Measurements from ENCODE around the gene CUEDC1.

Gene CUEDC1

DNA sequence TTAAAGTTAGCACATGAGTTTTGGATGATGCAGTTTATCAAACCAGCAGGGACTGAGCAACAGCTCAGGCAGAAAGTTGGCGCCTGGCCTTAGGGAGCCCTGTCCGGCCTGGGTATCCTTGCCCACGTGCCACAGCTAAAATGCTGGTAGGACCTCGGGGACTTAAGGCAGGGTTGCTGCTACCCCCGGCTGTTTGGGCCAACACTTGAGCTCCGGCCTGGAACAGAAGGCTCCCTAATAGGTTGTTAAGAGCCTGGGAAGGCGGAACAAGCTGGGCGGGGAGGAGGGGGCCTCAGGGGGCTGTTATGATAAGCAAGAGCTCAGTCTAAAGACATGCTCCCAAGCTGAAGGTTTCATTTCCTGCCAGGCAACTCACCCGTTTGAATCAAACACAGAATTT, 39.7 kb downstream of the CUEDC1 start:
- DNase-seq (ENCODE audit: low read depth in 2 of 2): no peak

- no peak for DNase-seq (ENCODE audit: low read depth in 2 of 2)
Measured at GRCh38 chr17:57914273-57915142, 40.7 kb downstream of the CUEDC1 start.

DNA sequence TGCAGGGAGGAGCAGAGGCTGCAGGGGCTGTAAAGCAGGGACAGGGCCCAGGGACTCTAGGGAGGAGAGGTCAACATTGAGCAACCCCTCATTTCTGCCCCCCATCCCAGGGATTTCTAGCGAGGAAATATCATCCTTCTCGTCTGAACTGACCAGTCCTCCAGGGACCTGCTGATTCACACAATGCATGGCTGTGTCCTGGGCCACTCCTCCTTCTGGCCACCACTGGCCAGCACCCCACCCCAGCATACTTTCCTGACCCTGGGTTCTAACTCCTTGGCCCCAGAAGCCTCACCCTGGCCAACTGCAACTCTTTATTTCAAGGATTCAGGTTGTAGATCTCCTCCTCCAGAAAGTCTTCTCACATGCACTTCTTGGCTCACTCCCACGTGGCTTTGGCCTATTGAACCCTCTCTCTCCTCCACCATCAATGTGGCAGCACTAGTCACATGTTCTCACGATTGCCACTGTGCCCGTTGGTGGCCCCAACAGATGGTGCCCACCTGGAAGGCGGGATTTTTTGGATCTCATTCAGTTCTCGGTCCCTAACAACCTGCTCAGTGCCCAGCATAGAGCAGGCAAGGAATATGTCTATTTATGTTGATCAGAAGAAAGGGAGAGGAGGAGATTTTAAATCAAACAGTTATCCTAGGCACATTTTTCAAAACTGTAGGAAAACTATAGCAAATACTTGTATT, 41.5 kb downstream of the CUEDC1 start:
- DNase-seq (ENCODE audit: low read depth in 2 of 2): no peak

- no peak for DNase-seq (ENCODE audit: low read depth in 2 of 2)
Measured at GRCh38 chr17:57911834-57912673, 43.2 kb downstream of the CUEDC1 start.

DNA sequence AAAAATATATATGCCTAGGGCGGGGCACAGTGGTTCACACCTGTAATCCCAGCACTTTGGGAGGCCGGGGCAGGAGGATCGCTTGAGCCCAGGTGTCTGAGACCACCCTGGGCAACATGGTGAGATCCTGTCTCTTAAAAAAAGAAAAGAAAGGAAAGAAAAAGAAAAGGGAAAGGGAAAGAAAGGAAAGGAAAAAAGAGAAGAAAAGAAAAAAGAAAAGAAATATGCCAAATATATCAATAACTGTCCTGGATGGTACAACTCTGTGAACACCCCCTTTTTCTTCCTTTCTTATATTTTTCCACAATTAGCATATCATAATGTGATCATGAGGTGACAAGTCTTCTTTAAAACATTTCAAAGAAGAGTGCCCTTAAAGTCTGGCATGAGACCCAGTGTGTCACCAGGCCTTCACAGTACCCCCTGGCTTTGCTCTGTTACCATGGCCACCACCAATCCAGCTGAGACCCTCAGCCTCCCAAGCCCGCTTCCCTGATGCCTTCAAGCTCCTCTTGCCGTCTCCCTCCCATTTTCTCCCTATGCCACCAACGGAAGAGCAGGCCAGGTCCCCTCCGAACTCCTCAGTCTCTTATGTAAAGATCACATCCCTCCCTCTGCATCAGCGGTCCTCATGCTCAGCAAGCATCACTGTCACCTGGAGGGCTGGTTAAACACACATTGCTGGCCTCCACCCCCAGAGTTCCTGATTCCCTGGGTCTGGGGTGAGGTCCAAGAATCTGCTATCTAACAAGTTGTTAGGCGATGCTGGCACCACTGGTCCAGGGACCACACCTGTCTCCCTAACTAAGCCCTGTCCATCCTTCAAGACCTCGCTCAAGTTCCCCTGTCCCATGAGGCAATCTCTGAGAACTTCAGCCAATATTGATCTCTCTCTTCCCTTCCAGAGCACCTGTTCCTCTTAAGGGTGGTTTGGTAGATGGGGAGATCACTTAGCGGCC, 44.5 kb downstream of the CUEDC1 start:
- DNase-seq (ENCODE audit: low read depth in 2 of 2): no peak

- DNase-seq (ENCODE audit: low read depth in 2 of 2): no peak
Measured at GRCh38 chr17:57909551-57909950, 45.7 kb downstream of the CUEDC1 start.

DNA sequence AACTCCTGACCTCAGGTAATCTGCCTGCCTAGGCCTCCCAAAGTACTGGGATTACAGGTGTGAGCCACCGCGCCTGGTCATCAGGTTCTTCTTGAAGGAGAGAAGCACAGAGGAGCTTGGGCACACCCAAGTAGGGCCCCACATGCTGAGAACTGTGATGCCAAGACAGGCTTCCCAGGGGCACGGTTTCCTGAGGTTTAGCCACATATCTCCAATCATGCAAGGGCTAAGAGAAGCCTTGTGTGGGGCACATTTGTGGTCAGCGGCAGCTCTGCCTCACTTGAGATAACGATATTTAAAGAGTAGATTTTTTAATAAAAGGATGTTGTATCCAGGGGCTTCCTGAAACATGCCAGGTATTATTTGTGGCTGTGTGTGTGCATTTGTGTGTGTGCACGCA, 46.9 kb downstream of the CUEDC1 start:
- no peak for DNase-seq (ENCODE audit: low read depth in 2 of 2)

GRCh38 chr17:57906910-57907309, 48.3 kb downstream of the CUEDC1 start:
- DNase-seq (ENCODE audit: low read depth in 2 of 2): no peak

GRCh38 chr17:57905875-57906455, 49.2 kb downstream of the CUEDC1 start:
- no peak for DNase-seq (ENCODE audit: low read depth in 2 of 2)

DNA sequence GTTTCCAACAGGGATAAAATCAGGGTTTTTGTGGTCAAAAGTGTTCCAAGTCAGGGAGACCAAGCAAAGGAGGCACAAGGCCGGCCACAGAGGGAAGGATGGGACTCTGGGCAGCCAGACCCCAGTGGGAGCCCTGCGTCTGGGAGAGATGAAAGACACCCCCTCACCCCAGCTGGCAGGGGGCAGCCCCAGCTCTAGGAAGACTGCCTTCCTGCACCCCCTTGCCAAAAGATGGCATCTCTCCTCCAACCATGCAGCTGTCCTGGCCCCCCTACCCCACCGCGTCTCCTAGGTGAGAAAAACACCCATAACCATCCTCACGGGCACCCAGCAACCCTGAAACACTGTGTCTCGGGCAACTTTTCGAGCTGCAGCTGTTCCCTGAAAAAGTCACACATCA, 51.3 kb downstream of the CUEDC1 start:
- no peak for DNase-seq (ENCODE audit: low read depth in 2 of 2)

- no peak for DNase-seq (ENCODE audit: low read depth in 2 of 2)
Measured at GRCh38 chr17:57902800-57903759, 52.1 kb downstream of the CUEDC1 start.

GRCh38 chr17:57902117-57902799, 53.0 kb downstream of the CUEDC1 start:
- no peak for DNase-seq (ENCODE audit: low read depth in 2 of 2)

DNA sequence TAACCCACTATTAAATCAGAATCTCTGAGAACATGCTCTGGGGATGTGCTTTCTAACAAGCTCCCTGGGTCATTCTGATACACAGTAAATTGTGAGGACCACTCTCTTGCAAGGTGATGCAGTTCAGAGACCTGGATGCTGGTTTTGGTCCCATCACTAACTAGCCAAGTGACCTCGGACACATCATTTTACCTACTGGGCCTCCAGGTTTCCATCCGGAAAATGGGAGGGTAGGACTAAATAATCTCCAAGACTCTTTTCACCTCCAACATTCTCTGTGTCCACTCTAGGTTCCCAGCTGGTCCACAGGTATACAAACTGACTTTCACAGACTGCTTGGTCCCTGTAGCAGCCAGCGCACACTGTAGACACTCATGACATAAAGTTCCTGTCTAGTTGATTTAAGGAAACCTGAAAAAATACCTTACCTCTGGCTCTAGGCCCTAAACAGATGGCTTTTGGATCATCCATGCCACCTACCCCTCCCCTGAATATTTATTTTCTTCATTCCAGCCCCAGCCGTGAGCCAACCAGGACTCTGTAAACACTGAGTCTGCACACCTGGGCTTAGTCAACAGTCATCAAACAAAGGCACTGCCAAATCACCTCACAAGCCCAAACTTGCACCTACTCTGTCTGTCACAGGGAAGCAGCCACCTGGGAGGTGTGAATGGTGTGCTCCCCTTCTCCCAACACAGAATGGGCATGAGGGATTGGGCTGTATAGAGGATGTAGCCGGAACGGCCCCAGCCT, 54.0 kb downstream of the CUEDC1 start:
- DNase-seq (ENCODE audit: low read depth in 2 of 2): no peak

DNA sequence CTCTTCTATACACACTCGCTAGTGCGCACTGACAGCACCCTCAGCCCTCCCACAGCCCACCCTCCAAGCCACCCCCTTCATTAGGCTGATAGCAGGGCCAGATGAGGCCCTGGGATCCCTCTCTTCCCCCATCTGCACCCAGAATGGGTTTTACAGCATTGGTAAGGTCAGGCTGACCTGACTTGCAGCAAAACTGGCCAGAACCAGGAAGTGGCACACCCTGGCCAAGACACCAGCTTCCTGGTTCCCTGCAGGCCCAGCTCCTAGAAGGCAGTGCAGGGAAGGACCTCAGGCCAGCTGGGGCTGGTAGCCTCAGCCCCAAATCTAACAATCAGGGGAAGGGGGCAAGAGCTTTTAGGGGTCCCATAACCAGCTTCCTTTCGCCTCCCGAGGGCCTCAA, 55.4 kb downstream of the CUEDC1 start:
- no peak for DNase-seq (ENCODE audit: low read depth in 2 of 2)

GRCh38 chr17:57899391-57899790, 55.8 kb downstream of the CUEDC1 start:
- no peak for DNase-seq (ENCODE audit: low read depth in 2 of 2)

- no peak for DNase-seq (ENCODE audit: low read depth in 2 of 2)
Measured at GRCh38 chr17:57898487-57899311, 56.5 kb downstream of the CUEDC1 start.

DNA sequence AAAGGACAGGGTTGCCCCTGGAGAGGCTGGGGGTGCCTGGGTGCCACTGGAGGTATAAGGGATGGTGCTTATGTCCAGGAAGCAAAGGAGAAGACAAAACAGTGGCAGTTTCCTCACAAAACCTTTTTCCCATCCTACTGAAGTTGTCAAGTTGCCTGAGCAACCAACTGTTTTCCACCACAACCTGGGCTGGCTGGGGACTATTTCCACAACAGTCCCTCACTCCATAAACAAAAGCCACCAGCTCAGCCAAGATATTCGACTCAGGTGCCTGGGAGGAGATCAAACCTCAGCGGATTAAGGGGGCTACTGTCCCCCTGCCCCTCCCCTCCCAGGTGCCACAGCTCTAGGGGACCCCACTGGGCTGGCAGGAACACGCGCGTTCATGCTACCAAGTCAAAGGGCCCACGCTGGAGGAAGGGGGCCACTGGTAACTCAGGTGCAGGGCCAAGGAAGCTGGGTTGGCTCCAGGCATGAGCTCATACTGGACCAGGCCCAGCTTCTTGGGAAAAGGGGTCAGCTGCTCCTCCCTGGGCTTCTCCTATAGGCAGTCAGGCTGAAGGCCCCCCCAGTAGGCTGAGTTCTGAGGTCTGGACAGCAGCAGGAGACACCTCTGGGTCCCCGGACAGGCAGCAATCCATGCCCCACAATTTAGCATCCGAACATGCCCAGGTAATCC, 59.7 kb downstream of the CUEDC1 start:
- no peak for DNase-seq (ENCODE audit: low read depth in 2 of 2)

All from stimulated activated CD8-positive, alpha-beta memory T cell treated with anti-CD3 and anti-CD28 coated beads, Interleukin-2, amount 100 ng/mL, for 1 hour (primary cell).